HepG2 (cell line): Measurements from ENCODE around the gene FBXW8. TPM values are rescaled to one million over a fixed set of nuclear protein-coding genes. Genes with fewer than 3 reads are reported as not detected.

Source experiments
- ATAC-seq: fragments of 200-7000 bp; cut with Tn5 transposase; 3 replicates; pipeline ENCODE4 v1.9.1; 2020; ENCODE audit warnings: mild to moderate bottlenecking, moderate library complexity
- BruUV-seq: library from RNA; stranded (reverse); fragments of 400-500 nt; replicated peaks from 2 replicates; lab custom pipeline; 2021; lab: Mats Ljungman, UMichigan
- CTCF ChIA-PET: fragments of 300-600 bp; formaldehyde crosslinking; extraction: SDS; loops from one replicate; lab custom pipeline; 2021; ENCODE audit warnings: low total read pairs, inconsistent platforms, low intra/inter-chr PET ratio; lab: Yijun Ruan, JAX
- POLR2A ChIA-PET: fragments of 350-600 bp; sonication (Branson Sonifier 250); formaldehyde crosslinking; loops from one replicate; lab custom pipeline; 2020; ENCODE audit warnings: antibody characterized with exemption, inconsistent platforms; lab: Yijun Ruan, JAX
- DNase-seq: peaks from one replicate; pipeline ENCODE4 v3.0.0-alpha.2; 2015; ENCODE audit warnings: low spot score
- FAIRE-seq: peaks from 3 replicates; lab custom pipeline; 2011; peaks lifted over from hg19 to GRCh38; lab: Jason Lieb, UNC
- H2AFZ ChIP-seq: one replicate; pipeline ENCODE4 v1.6.1; 2011; ENCODE audit warnings: low read length, inconsistent platforms
- H3K27ac ChIP-seq: fragments of 300-600 bp; 3 replicates; pipeline ENCODE4 v1.8.0; 2011; ENCODE audit warnings: mixed run types, mild to moderate bottlenecking, mixed read lengths, low read length, inconsistent platforms; ENCODE audit not compliant: insufficient read depth; ENCODE audit errors: extremely low read length
- H3K27me3 ChIP-seq, 2 experiments: fragments of 200-600 bp in 1 of 2; 2 replicates in 1 of 2; 3 replicates in 1 of 2; pipeline versions ENCODE4 v1.6.0 to v1.8.0; 2011; ENCODE audit warnings: low read length in 2 of 2, mild to moderate bottlenecking in 2 of 2, moderate library complexity in 2 of 2, inconsistent platforms in 1 of 2; ENCODE audit not compliant: insufficient read depth in 2 of 2, control insufficient read depth in 1 of 2
- H3K36me3 ChIP-seq, 2 experiments: fragments of 200-600 bp in 1 of 2; replicated peaks in 1 of 2; 2 replicates in 1 of 2; 3 replicates in 1 of 2; pipeline versions ENCODE4 v1.5.1 to v1.8.0; 2011; ENCODE audit warnings: low read length in 2 of 2, inconsistent platforms in 1 of 2; ENCODE audit not compliant: insufficient read depth in 2 of 2, control insufficient read depth in 1 of 2
- H3K4me1 ChIP-seq: 2 replicates; pipeline ENCODE4 v1.5.1; 2012; ENCODE audit warnings: low read length, inconsistent platforms; ENCODE audit not compliant: insufficient read depth
- H3K4me2 ChIP-seq: 2 replicates; pipeline ENCODE4 v1.6.0; 2011; ENCODE audit warnings: low read depth, low read length, inconsistent platforms
- H3K4me3 ChIP-seq, 3 experiments: fragments of 200-600 bp in 1 of 3; sonication (generic), shearing (Covaris generic) in 1 of 3; replicated peaks in 1 of 3; 2 replicates each; pipeline ENCODE4 v1.5.1; 2011 to 2016; ENCODE audit warnings: low read length in 3 of 3, inconsistent platforms in 2 of 3, low read depth in 2 of 3, mild to moderate bottlenecking in 2 of 3, control low read depth in 1 of 3, mixed read lengths in 1 of 3; ENCODE audit not compliant: insufficient read depth in 1 of 3
- H3K79me2 ChIP-seq: one replicate; pipeline ENCODE4 v1.6.1; 2011; ENCODE audit warnings: low read length, inconsistent platforms; ENCODE audit not compliant: insufficient read depth
- H3K9ac ChIP-seq: 2 replicates; pipeline ENCODE4 v1.6.0; 2011; ENCODE audit warnings: mild to moderate bottlenecking, low read depth, low read length, inconsistent platforms; ENCODE audit not compliant: insufficient read depth
- H3K9me3 ChIP-seq: 2 replicates; pipeline ENCODE4 v1.5.1; 2012; ENCODE audit warnings: mild to moderate bottlenecking, low read length
- H4K20me1 ChIP-seq: 2 replicates; pipeline ENCODE4 v1.6.0; 2011; ENCODE audit warnings: inconsistent platforms, mild to moderate bottlenecking, low read length, moderate library complexity; ENCODE audit not compliant: insufficient read depth
- FOXK2 ChIP-seq: fragments of 450-650 bp; IDR thresholded peaks from 2 replicates; pipeline ENCODE4 v1.6.1; 2016
- MED1 ChIP-seq: sonication (generic); formaldehyde crosslinking; IDR thresholded peaks from 2 replicates; pipeline ENCODE4 v1.4.0; 2020; ENCODE audit warnings: missing genetic modification reagents
- MYNN ChIP-seq: sonication (generic); formaldehyde crosslinking; IDR thresholded peaks from 2 replicates; pipeline ENCODE4 v1.4.0; 2020; ENCODE audit warnings: mild to moderate bottlenecking, low read depth, missing genetic modification reagents
- ZBTB38 ChIP-seq: sonication (generic); formaldehyde crosslinking; IDR thresholded peaks from 2 replicates; pipeline ENCODE4 v1.5.1; 2020; ENCODE audit warnings: mild to moderate bottlenecking, missing genetic modification reagents
- WGBS: methylation state at CpG from one replicate; pipeline ENCODE4 v1.1.6; 2017; ENCODE audit warnings: low lambda C conversion rate; 5-methylcytosine and 5-hydroxymethylcytosine counted together
- in situ Hi-C: cut with HindIII; loops from 2 replicates; pipeline ENCODE4 v1.10.0; 2017; ENCODE audit warnings: low pct_unique_long_range_greater_than_20kb; ENCODE audit not compliant: extremely low pct_ligation_motif_present
- intact Hi-C: fragments of 100-400 bp; cut with micrococcal nuclease; formaldehyde crosslinking; loops from one replicate; pipeline ENCODE4 v1.10.0; 2022; ENCODE audit not compliant: unreplicated experiment
- polyA plus RNA-seq, 8 experiments: library from polyadenylated mRNA; depleted of rRNA in 3 of 8; stranded (reverse) in 7 of 8; unstranded in 1 of 8; fragments of >200 nt; fragmentation: Illumina TruSeq in 4 of 8; extraction: Trizol in 4 of 8; gene quantifications; 2 replicates each; pipeline versions ENCODE4 v1.2.1 to v1.2.3, GENCODE V29; 2011 to 2016; ENCODE audit warnings: low read depth in 4 of 8, missing spikeins in 1 of 8, mixed read lengths in 1 of 8; ENCODE audit not compliant: insufficient read depth in 1 of 8
- total RNA-seq, 5 experiments: library from RNA; depleted of rRNA; stranded (reverse); fragments of >200 nt; fragmentation: Illumina TruSeq; extraction: Trizol; gene quantifications; 2 replicates each; pipeline ENCODE4 v1.2.3, GENCODE V29; 2016; ENCODE audit warnings: low read depth in 1 of 5

FBXW8 gene
- total and polyA plus RNA-seq, 2 of the 13 experiments (the other 11 are each of a cell fraction or from before 2014, with no cell fraction given), result 5.1 to 5.9 TPM

- 98% methylated on average over 10 of the region's 11 CpGs for WGBS
- POLR2A ChIA-PET, result interaction anchor here (1.1 kb wide), 1 partner anchor 42 kb away, joined by 3 read pairs; no protein-coding TSS in a partner anchor
- no peaks in the 10 kb centered on the region for H3K9me3 ChIP-seq
- TF ChIP-seq ZBTB38 (peak; percentile 17; the same call in 1 of the 2 replicates), FOXK2 (no peak), MED1 (no peak)
- TF ChIP-seq, all 625 proteins: peak for 1
- BruUV-seq, result no TSS peak
- Histone ChIP-seq H3K27ac (peak overlapping the region; percentile 99), H3K79me2 (no peaks in the 10 kb centered on the region), H3K4me3 (no peak overlapping the region), H2AFZ (no peak overlapping the region), H3K36me3 (peaks cover 9 to 38% of the 10 kb centered on the region in 2 experiments), H3K27me3 (no peaks in the 10 kb centered on the region), H4K20me1 (no peaks in the 10 kb centered on the region), H3K4me1 (peaks cover 66% of the 10 kb centered on the region), H3K9ac (no peak overlapping the region), H3K4me2 (no peak overlapping the region)
- CTCF ChIA-PET, result no interaction called here
- ATAC-seq, result no peak
- in situ Hi-C loops, result loop anchor here (5.0 kb wide), 1 partner anchor 48 kb away; the partner anchor contains the start of gene TESC
- FAIRE-seq, result no peak
- DNase-seq, result no peak
- intact Hi-C loops, result loop anchor here (2.0 kb wide), 2 partner anchors 18 to 42 kb away; no protein-coding TSS in a partner anchor
Measured at GRCh38 chr12:117049295-117049694, 138.5 kb downstream of the FBXW8 start.

- in situ Hi-C loops (no loop called here), intact Hi-C loops (no loop called here)
- no peak overlapping the region for H3K4me3 ChIP-seq
- no peak overlapping the region for H3K4me2 ChIP-seq
- no peak overlapping the region for H3K27ac ChIP-seq
- H3K79me2 ChIP-seq, result no peaks in the 10 kb centered on the region
- ATAC-seq, result no peak
- POLR2A ChIA-PET, result no interaction called here
- H4K20me1 ChIP-seq, result no peaks in the 10 kb centered on the region
- H3K36me3 ChIP-seq, result peaks cover 13 to 45% of the 10 kb centered on the region in 2 experiments
- peaks cover 58% of the 10 kb centered on the region for H3K4me1 ChIP-seq
- no peak for FAIRE-seq
- no TSS peak for BruUV-seq
- DNase-seq, result no peak
- CTCF ChIA-PET, result no interaction called here
- no peaks in the 10 kb centered on the region for H3K27me3 ChIP-seq
- TF ChIP-seq MYNN, result no peak
- TF ChIP-seq, all 625 proteins: peak for 0
- Histone ChIP-seq H3K9ac (no peak overlapping the region), H3K9me3 (no peaks in the 10 kb centered on the region), H2AFZ (no peak overlapping the region)
- 89% methylated on average over 5 of the region's 5 CpGs for WGBS
Measured at GRCh38 chr12:117050060-117050459, 139.3 kb downstream of the FBXW8 start.
